Erythroblast (primary cell): ENCODE data around the gene SMAD1.

Experiments
- GATA1 ChIP-seq: IDR thresholded peaks from 2 replicates; pipeline ENCODE4 v1.6.1; 2011; ENCODE audit warnings: low read depth, mild to moderate bottlenecking, control low read depth, low read length, moderate library complexity
- POLR2A ChIP-seq: IDR thresholded peaks from 2 replicates; pipeline ENCODE4 v1.6.1; 2011; ENCODE audit warnings: mild to moderate bottlenecking, low read length

DNA sequence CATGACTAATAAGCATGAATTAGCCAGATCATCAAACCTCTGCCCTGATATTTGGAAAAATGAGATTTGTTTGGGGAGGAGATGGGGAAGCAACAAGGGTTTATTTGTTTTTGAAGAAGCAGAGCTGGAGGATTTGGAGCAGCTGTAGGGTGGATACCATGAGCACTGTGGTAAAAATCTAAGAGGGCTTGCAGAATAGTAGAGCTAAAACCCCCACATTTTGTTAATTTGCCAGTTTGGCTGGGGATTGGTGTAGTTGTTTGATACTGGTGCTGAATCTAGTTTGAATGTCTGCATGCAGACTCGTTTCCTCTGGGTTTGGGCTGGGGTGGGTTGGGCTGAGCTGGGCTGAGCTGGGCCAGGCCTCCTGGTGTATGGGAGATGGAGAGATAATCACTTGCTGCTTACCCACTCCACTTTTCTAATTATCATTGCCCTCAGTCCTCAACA, 43.7 kb downstream of the SMAD1 start:
- TF ChIP-seq POLR2A (no peak), GATA1 (no peak)
